Suprapubic skin (tissue), 4 donors: ENCODE data around the gene HDLBP. TPM values are rescaled to one million over a fixed set of nuclear protein-coding genes. Genes with fewer than 3 reads are reported as not detected.

Experiments
- DNase-seq, 2 donors: peaks; one replicate each; pipeline ENCODE4 v3.0.0-alpha.2; 2019; ENCODE audit warnings: low spot score in 2 of 2
- H3K27ac ChIP-seq: fragments of 200-600 bp; sonication (generic); one replicate; pipeline ENCODE4 v1.5.1; 2019
- H3K27me3 ChIP-seq: fragments of 200-600 bp; sonication (generic); one replicate; pipeline ENCODE4 v1.5.1; 2019
- H3K36me3 ChIP-seq: fragments of 200-600 bp; sonication (generic); one replicate; pipeline ENCODE4 v1.5.1; 2019
- H3K4me1 ChIP-seq: fragments of 200-600 bp; sonication (generic); one replicate; pipeline ENCODE4 v1.5.1; 2019
- H3K4me3 ChIP-seq: fragments of 200-600 bp; sonication (generic); one replicate; pipeline ENCODE4 v1.5.1; 2019; ENCODE audit warnings: mild to moderate bottlenecking
- H3K9me3 ChIP-seq: fragments of 200-600 bp; sonication (generic); one replicate; pipeline ENCODE4 v1.5.1; 2019
- EP300 ChIP-seq: sonication (generic); formaldehyde crosslinking; IDR thresholded peaks from one replicate; pipeline ENCODE4 v1.6.1; 2017; ENCODE audit warnings: antibody characterized with exemption
- POLR2A ChIP-seq, 2 donors: fragments of 450-650 bp; IDR thresholded peaks; one replicate each; pipeline ENCODE4 v1.6.1; 2017; ENCODE audit warnings: antibody characterized with exemption in 2 of 2, mild to moderate bottlenecking in 2 of 2, moderate library complexity in 2 of 2
- POLR2AphosphoS5 ChIP-seq, 3 donors: sonication (generic); formaldehyde crosslinking; IDR thresholded peaks; one replicate each; pipeline ENCODE4 v1.6.1; 2017; ENCODE audit warnings: antibody characterized with exemption in 3 of 3
- WGBS: methylation state at CpG from one replicate; pipeline ENCODE4 v1.1.5; 2018; 5-methylcytosine and 5-hydroxymethylcytosine counted together
- total RNA-seq, 4 donors: library from RNA; depleted of rRNA; stranded (reverse); fragments of >200 nt; gene quantifications; one replicate each; pipeline ENCODE4 v1.1.0, GENCODE V29; 2016
- TF ChIP-seq, protein P1 (sequence below), 2 donors: fragments of 200-600 bp in 1 of 2; fragments of 450-650 bp in 1 of 2; sonication (generic) in 1 of 2; IDR thresholded peaks; one replicate each; pipeline ENCODE4 v1.5.1; 2016 to 2019; ENCODE audit warnings: antibody characterized with exemption in 2 of 2, mild to moderate bottlenecking in 1 of 2, moderate library complexity in 1 of 2

Gene HDLBP
- total RNA-seq, 4 donors from 2014 or later = 263 to 400 (median 287) TPM

DNA sequence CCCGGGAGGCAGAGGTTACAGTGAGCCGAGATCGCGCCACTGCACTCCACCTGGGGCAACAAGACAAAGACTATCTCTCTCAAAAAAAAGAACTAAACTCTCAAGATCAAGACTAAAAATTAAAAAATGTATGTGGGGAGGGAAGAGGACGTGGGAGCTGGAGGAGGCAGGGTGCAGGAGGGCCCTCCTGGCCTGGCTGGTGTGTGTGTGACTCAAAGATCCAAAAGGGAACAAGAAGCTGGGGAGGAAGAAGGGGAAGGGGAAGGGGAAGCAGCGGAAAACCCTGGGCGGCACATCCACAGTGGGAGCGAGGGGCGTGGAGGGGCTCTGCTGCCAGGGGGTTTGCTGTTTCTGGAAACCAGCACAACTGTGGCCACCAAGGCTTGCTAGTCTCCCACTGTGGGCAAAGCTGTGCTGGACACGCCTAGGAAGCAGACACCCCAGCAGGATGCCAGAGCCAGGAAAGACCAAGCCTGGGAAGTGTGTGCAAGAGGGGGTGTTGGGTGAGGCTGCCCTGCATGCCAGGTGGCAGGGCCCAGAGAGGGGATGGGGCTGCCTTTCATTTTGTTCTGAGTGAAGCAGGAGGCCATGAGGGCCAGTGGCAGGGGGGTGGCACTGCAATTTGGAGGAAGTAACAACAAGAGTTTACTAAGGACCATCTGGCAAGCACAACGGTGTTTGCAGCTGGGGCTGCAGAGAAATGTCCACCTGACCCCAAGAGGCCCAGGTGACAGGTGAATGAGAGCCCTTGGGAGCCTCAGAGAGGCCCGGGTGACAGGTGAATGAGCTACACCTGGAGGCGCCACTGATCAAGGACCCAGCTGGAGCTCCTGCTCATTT is 82.5 kb downstream of the HDLBP start:
- WGBS = 86% methylated on average over 10 of the region's 13 CpGs
- H3K27me3 ChIP-seq = no peaks in the 10 kb centered on the region
- H3K4me3 ChIP-seq = no peak overlapping the region
- H3K36me3 ChIP-seq = peaks cover 100% of the 10 kb centered on the region
- DNase-seq = no peak
- TF ChIP-seq, protein P1, sequence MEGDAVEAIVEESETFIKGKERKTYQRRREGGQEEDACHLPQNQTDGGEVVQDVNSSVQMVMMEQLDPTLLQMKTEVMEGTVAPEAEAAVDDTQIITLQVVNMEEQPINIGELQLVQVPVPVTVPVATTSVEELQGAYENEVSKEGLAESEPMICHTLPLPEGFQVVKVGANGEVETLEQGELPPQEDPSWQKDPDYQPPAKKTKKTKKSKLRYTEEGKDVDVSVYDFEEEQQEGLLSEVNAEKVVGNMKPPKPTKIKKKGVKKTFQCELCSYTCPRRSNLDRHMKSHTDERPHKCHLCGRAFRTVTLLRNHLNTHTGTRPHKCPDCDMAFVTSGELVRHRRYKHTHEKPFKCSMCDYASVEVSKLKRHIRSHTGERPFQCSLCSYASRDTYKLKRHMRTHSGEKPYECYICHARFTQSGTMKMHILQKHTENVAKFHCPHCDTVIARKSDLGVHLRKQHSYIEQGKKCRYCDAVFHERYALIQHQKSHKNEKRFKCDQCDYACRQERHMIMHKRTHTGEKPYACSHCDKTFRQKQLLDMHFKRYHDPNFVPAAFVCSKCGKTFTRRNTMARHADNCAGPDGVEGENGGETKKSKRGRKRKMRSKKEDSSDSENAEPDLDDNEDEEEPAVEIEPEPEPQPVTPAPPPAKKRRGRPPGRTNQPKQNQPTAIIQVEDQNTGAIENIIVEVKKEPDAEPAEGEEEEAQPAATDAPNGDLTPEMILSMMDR (IDR thresholded peaks at IDR 0.05) = no peak
- TF ChIP-seq POLR2A (IDR thresholded peaks at IDR 0.05) (no peak), POLR2AphosphoS5 (IDR thresholded peaks at IDR 0.05) (no peak), EP300 (no peak)
- H3K27ac ChIP-seq = no peak overlapping the region
- H3K4me1 ChIP-seq = no peaks in the 10 kb centered on the region
- no peaks in the 10 kb centered on the region for H3K9me3 ChIP-seq

DNA sequence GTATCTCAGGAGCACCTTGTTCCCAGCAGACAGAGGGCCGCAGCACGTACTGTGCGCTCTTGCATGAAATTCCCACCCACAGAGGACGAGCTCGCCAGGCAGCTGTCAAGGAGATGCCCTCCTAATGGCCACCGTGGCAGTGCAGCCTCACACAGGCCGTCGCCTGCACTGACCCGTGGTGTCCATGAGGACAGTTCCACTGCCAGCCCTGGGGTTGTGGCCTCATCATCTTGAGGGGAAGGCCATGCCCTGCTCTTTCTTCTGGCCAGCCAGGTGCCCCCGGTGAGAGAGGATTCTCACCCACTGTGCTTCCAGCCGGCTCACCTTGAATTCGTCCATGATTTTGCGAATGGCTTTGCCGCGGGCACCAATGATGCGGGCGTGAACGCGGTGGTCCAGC is 85.0 kb downstream of the HDLBP start:
- Histone ChIP-seq H3K27ac (no peak overlapping the region), H3K4me1 (no peaks in the 10 kb centered on the region), H3K4me3 (no peak overlapping the region), H3K9me3 (no peaks in the 10 kb centered on the region), H3K27me3 (no peaks in the 10 kb centered on the region), H3K36me3 (peaks cover 96% of the 10 kb centered on the region)
- no peak for DNase-seq
- WGBS = 90% methylated on average over 19 of the region's 19 CpGs
- TF ChIP-seq POLR2AphosphoS5 (IDR thresholded peaks at IDR 0.05) (no peak), POLR2A (IDR thresholded peaks at IDR 0.05) (no peak), EP300 (no peak)
- TF ChIP-seq, protein P1 (IDR thresholded peaks at IDR 0.05) = no peak

DNA sequence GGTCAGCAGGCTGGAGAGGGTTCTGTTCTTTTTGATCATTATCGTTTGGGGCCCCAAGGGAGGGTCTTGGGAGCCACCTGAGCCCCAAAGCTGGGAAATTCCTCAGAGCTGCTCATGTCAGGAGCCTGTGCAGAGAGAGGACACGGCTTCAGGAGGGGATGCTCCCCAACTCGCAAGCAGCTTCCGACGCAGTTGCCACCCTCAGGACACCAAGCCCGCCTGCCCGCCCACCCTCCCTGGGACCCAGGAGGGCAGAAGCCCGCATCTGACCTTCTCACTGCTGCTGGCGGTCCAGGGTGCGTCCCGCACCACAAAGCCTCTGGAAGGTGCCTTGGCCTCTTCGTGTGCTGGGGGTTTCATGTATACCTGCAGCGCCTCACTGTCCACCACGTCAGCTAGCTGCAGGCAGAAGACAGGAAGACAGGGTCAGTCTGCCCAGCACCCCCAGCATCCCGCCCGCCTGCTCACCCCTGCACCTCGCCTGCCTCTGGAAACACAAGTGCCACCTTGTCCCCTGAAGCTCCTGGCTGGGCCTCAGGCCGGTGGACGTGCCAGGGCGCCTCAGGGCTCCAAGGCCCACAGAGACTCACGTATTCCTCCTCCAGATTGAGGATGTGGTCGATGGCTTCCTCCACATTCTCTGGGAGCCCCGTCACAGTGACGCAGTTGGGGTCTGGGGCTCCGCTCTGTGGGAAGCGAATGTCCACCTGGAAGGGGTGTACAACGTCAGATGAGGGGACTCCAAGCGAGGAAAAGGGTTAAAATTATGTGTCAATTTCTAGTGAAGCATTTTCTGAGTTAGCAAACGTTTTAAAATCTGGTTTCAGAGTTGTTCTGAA is 85.7 kb downstream of the HDLBP start:
- no peaks in the 10 kb centered on the region for H3K4me1 ChIP-seq
- H3K36me3 ChIP-seq = peaks cover 89% of the 10 kb centered on the region
- no peaks in the 10 kb centered on the region for H3K27me3 ChIP-seq
- DNase-seq = no peak
- no peaks in the 10 kb centered on the region for H3K9me3 ChIP-seq
- H3K4me3 ChIP-seq = no peak overlapping the region
- 86% methylated on average over 14 of the region's 29 CpGs for WGBS
- no peak for TF ChIP-seq POLR2AphosphoS5 (IDR thresholded peaks at IDR 0.05)
- TF ChIP-seq POLR2A (IDR thresholded peaks at IDR 0.05) = no peak
- no peak for TF ChIP-seq EP300
- TF ChIP-seq, protein P1 (IDR thresholded peaks at IDR 0.05) = no peak
- no peak overlapping the region for H3K27ac ChIP-seq

DNA sequence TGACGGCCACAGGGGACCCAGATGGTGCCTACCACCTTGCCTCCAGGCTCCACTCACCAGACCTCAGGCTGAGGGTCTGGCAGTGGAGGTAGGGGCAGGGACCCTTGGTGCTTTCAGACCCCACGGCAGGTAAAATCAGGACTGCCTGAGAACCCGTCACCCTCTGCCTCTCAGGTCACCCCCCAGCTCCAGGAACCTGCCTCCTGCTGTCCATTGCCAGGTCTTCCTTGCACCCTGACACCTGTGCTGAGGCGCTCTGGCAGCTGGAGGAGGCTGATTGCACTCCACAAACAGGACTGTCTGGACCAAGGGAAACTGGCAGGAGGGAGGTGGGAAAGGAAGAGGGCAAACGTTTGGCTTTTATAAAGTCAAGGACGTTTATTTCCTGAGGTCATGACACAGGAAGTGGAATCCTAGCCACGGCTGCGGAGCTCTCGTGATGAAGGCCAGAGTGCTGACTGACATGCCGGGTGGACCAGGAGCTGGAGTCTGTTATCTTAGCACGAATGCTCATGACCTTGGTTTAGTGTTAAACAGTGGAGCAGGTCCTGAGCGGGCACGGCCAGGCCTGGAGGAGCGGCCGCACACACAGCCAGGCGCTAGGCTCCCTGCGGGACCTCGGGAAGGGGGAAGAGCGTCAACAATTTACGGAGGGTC is 86.5 kb downstream of the HDLBP start:
- peaks cover 5% of the 10 kb centered on the region for H3K4me1 ChIP-seq
- DNase-seq = no peak
- WGBS = 77% methylated on average over 15 of the region's 20 CpGs
- peaks cover 81% of the 10 kb centered on the region for H3K36me3 ChIP-seq
- no peaks in the 10 kb centered on the region for H3K27me3 ChIP-seq
- H3K27ac ChIP-seq = no peak overlapping the region
- no peak overlapping the region for H3K4me3 ChIP-seq
- H3K9me3 ChIP-seq = no peaks in the 10 kb centered on the region
- TF ChIP-seq EP300 = no peak

DNA sequence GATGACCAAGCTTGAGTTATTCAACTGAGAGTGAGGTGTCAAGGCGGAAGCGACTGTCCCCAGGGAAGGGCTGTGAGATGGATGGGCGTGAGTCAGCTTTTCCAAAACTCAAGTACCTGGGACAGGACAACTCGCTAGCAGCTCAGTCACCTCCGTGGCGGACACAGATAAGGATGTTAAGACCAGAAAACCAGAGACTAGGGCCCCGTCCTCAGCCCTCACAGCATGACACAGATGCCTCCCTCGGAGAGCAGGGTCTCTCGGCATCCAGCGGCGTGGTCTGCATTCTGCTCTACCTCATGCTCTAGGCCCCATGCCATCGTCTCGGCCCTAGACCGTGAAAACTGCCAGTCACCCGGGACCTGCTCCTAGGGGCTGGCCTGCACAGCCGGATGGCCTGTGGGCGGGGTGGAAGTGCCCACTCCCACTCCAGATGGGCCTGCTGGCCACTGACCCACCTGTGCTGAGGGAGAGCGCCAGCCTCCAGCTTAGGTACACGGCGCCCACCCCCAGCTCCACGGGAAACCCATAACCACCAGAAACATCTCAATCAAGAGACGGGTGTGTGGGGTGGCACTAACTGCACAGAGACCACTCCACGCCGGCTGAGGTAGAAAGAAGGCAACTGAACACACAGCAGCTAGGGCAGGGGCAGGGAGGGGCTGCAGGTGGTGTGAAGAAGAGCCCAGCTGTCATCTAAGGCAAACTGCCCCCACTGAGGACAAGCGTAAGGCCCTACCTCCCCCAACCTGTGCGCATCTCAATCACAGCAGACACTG is 87.2 kb downstream of the HDLBP start:
- DNase-seq = no peak
- 91% methylated on average over 13 of the region's 26 CpGs for WGBS
- H3K36me3 ChIP-seq = peaks cover 74% of the 10 kb centered on the region
- no peak overlapping the region for H3K4me3 ChIP-seq
- H3K9me3 ChIP-seq = no peaks in the 10 kb centered on the region
- peaks cover 6% of the 10 kb centered on the region for H3K4me1 ChIP-seq
- TF ChIP-seq POLR2AphosphoS5 (IDR thresholded peaks at IDR 0.05) = no peak
- TF ChIP-seq EP300 = no peak
- TF ChIP-seq, protein P1 (IDR thresholded peaks at IDR 0.05) = no peak
- no peak for TF ChIP-seq POLR2A (IDR thresholded peaks at IDR 0.05)
- no peaks in the 10 kb centered on the region for H3K27me3 ChIP-seq
- H3K27ac ChIP-seq = no peak overlapping the region
